Camera-type eye (tissue), 1 donor: Measurements from ENCODE around the gene ZNF471. TPM values are rescaled to one million over a fixed set of nuclear protein-coding genes. Genes with fewer than 3 reads are reported as not detected.

Source experiments
- total RNA-seq: library from RNA; depleted of rRNA; stranded (reverse); fragments of >200 nt; gene quantifications from one replicate; pipeline ENCODE4 v1.2.3, GENCODE V29; 2014

The ZNF471 gene
- 16.5 TPM for total RNA-seq

GRCh38 chr19:56507446-56508289 is at the start of gene ZNF471:
ZNF471 (plus strand) TSS chr19:56507855; CDS start chr19:56511572, 3,717 bp downstream.

GRCh38 chr19:56476651-56477428 is 30.8 kb upstream of the ZNF471 start, which contains the start of gene ZNF667:
ZNF667 (minus strand) TSS chr19:56477345; CDS start chr19:56462370, 14,975 bp downstream.

GRCh38 chr19:56538761-56539263 is 31.2 kb downstream of the ZNF471 start, which contains the start of gene ZFP28:
ZFP28 (plus strand) TSS chr19:56538948; CDS start chr19:56539019, 71 bp downstream.

GRCh38 chr19:56567274-56568120 is 59.8 kb downstream of the ZNF471 start, which contains the start of gene ZNF470:
ZNF470 (plus strand) TSS chr19:56567468; CDS start chr19:56570312, 2,844 bp downstream.

Other genes with a start within 250 kb of the ZNF471 start
- gene EDDM13, start 235.1 kb upstream of the ZNF471 start, total RNA-seq, result not detected
- 12.8 TPM for gene ZSCAN5A, start 193.0 kb upstream of the ZNF471 start, total RNA-seq
- 7.1 TPM for gene ZNF582, start 114.3 kb upstream of the ZNF471 start, total RNA-seq
- 17.9 TPM for gene ZNF583, start 103.5 kb upstream of the ZNF471 start, total RNA-seq
- gene ZNF667, start 30.5 kb upstream of the ZNF471 start, total RNA-seq, result 19.7 TPM
- 26.6 TPM for gene ZFP28, start 31.1 kb downstream of the ZNF471 start, total RNA-seq
- 10.2 TPM for gene ZNF470, start 59.6 kb downstream of the ZNF471 start, total RNA-seq
- gene ZNF71, start 87.4 kb downstream of the ZNF471 start, total RNA-seq, result 18.8 TPM
- gene SMIM17, start 135.3 kb downstream of the ZNF471 start, total RNA-seq, result 7.1 TPM
- gene ZNF835, start 163.9 kb downstream of the ZNF471 start, total RNA-seq, result 12.2 TPM